GM21717 (cell line): Measurements from ENCODE around the gene BEST3.
"Not testable (repeated sequence)": the region's sequence is repeated elsewhere in the genome, so short reads cannot be mapped to it uniquely, and the experiment has no call there.

Experiments used
- ATAC-seq: cut with Tn5 transposase; IDR thresholded peaks from one replicate; pipeline ENCODE4 v1.9.1; 2021; ENCODE audit warnings: mild to moderate bottlenecking, moderate library complexity; ENCODE audit not compliant: unreplicated experiment

BEST3 gene

DNA sequence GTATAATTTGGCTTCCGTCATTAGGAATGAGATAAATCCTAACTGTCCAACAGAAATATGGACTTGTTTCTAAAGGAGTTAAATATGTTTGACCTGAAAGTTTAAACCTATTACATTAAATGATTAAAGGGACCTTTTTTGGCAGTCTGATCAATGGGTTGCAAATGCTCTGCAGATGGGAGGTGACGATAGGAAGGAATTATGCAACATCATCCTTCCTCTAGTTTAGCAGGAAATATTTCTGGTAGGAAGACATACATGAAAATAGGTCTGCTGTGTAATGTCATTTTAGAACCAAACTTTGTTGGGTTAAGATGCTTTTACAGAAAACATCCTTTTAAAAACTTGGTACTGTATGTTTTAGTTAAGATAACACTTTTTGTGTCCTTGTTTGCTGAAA lies 91.0 kb downstream of the BEST3 start:
- ATAC-seq: no peak

DNA sequence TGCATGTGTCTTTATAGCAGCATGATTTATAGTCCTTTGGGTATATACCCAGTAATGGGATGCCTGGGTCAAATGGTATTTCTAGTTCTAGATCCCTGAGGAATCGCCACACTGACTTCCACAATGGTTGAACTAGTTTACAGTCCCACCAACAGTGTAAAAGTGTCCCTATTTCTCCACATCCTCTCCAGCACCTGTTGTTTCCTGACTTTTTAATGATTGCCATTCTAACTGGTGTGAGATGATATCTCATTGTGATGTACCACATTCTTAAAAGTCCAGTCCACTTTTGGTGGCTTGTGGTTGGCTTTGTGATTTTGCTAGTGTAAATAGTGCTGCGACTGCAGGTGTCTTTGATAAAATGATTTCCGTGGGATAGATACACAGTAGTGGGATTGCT lies 94.8 kb downstream of the BEST3 start:
- ATAC-seq: not testable (repeated sequence)
